A673 (cell line): ENCODE data around the gene ARL8A. TPM values are rescaled to one million over a fixed set of nuclear protein-coding genes. Genes with fewer than 3 reads are reported as not detected.

ENCODE experiments used
- BruUV-seq: library from RNA; stranded (reverse); fragments of 400-500 nt; replicated peaks from 2 replicates; lab custom pipeline; 2021; lab: Mats Ljungman, UMichigan
- CTCF ChIA-PET: fragments of 300-600 bp; sonication (Branson Sonifier 250); formaldehyde crosslinking; loops from one replicate; lab custom pipeline; 2022; ENCODE audit warnings: antibody characterized with exemption; lab: Charles Lee
- POLR2A ChIA-PET: fragments of 300-600 bp; sonication (Branson Sonifier 250); formaldehyde crosslinking; loops from one replicate; lab custom pipeline; 2022; ENCODE audit warnings: antibody characterized with exemption; ENCODE audit not compliant: low non-redundant PET; lab: Charles Lee
- DNase-seq: peaks from one replicate; pipeline ENCODE4 v3.0.0-alpha.2; 2015; ENCODE audit warnings: low spot score
- H3K27ac ChIP-seq: fragments of 200-600 bp; sonication (generic); 2 replicates; pipeline ENCODE4 v1.5.1; 2016; ENCODE audit warnings: mixed run types, low read depth, mild to moderate bottlenecking, mixed read lengths, antibody characterized with exemption, low read length; ENCODE audit not compliant: poor library complexity, severe bottlenecking
- H3K27me3 ChIP-seq: fragments of 200-600 bp; sonication (generic); replicated peaks from 2 replicates; pipeline ENCODE4 v1.6.1; 2017; ENCODE audit warnings: mixed run types, low read depth, mild to moderate bottlenecking, mixed read lengths, antibody characterized with exemption, low read length; ENCODE audit not compliant: insufficient read depth, poor library complexity
- H3K36me3 ChIP-seq: fragments of 200-600 bp; sonication (generic); 2 replicates; pipeline ENCODE4 v1.6.1; 2016; ENCODE audit warnings: mixed run types, mild to moderate bottlenecking, mixed read lengths, antibody characterized with exemption, low read length; ENCODE audit not compliant: insufficient read depth, poor library complexity, severe bottlenecking
- H3K4me1 ChIP-seq: fragments of 200-600 bp; sonication (generic); 2 replicates; pipeline ENCODE4 v1.6.1; 2017; ENCODE audit warnings: mixed run types, mild to moderate bottlenecking, mixed read lengths, antibody characterized with exemption, low read length; ENCODE audit not compliant: insufficient read depth, poor library complexity, severe bottlenecking
- H3K4me3 ChIP-seq: fragments of 200-600 bp; sonication (generic); 2 replicates; pipeline ENCODE4 v1.5.1; 2016; ENCODE audit warnings: low read depth, mixed run types, mild to moderate bottlenecking, mixed read lengths, low read length; ENCODE audit not compliant: poor library complexity, severe bottlenecking
- H3K9me3 ChIP-seq: fragments of 200-600 bp; sonication (generic); 2 replicates; pipeline ENCODE4 v1.6.1; 2016; ENCODE audit warnings: mixed run types, low read depth, mild to moderate bottlenecking, mixed read lengths, antibody characterized with exemption, low read length; ENCODE audit not compliant: poor library complexity, severe bottlenecking
- CTCF ChIP-seq: fragments of 300-800, 200-600 bp; sonication (generic); conservative IDR thresholded peaks from 2 replicates; pipeline ENCODE4 v1.5.1; 2017; ENCODE audit warnings: low read depth, mild to moderate bottlenecking, antibody characterized with exemption, low read length, moderate library complexity, mixed read lengths
- EZH2 ChIP-seq: fragments of 200-600 bp; sonication (generic); IDR thresholded peaks from 2 replicates; pipeline ENCODE4 v1.6.1; 2017; ENCODE audit warnings: borderline replicate concordance, low read depth, mild to moderate bottlenecking, mixed read lengths, antibody characterized with exemption, low read length; ENCODE audit not compliant: poor library complexity, severe bottlenecking
- intact Hi-C: fragments of 100-400 bp; cut with micrococcal nuclease; formaldehyde crosslinking; loops from one replicate; pipeline ENCODE4 v1.10.0; 2022; ENCODE audit not compliant: unreplicated experiment
- total RNA-seq: library from RNA; stranded (reverse); gene quantifications from 2 replicates; pipeline ENCODE4 v1.2.3, GENCODE V29; 2021

Gene ARL8A
- total RNA-seq, 1 experiment from 2014 or later = 41.9 TPM

- POLR2A ChIA-PET = no interaction called here
- Histone ChIP-seq H3K9me3 (no peaks in the 10 kb centered on the region), H3K27ac (no peak overlapping the region), H3K4me1 (peaks cover 4% of the 10 kb centered on the region), H3K36me3 (no peaks in the 10 kb centered on the region), H3K27me3 (no peaks in the 10 kb centered on the region), H3K4me3 (no peak overlapping the region)
- CTCF ChIA-PET = no interaction called here
- DNase-seq = no peak
- no peak for TF ChIP-seq CTCF
- TF ChIP-seq EZH2 = no peak
- no TSS peak for BruUV-seq
- intact Hi-C loops = no loop called here
Measured at GRCh38 chr1:202153284-202153683, 8.7 kb upstream of the ARL8A start.

- CTCF ChIA-PET = no interaction called here
- TF ChIP-seq CTCF = no peak
- no peak for TF ChIP-seq EZH2
- intact Hi-C loops = no loop called here
- Histone ChIP-seq H3K27me3 (no peaks in the 10 kb centered on the region), H3K9me3 (no peaks in the 10 kb centered on the region), H3K4me3 (no peak overlapping the region), H3K4me1 (peaks cover 4% of the 10 kb centered on the region), H3K27ac (no peak overlapping the region), H3K36me3 (no peaks in the 10 kb centered on the region)
- DNase-seq = no peak
- no TSS peak for BruUV-seq
- POLR2A ChIA-PET = no interaction called here
Measured at GRCh38 chr1:202152399-202152798, 7.9 kb upstream of the ARL8A start.

- H3K4me3 ChIP-seq = no peak overlapping the region
- TF ChIP-seq EZH2 (no peak), CTCF (no peak)
- no peaks in the 10 kb centered on the region for H3K27me3 ChIP-seq
- DNase-seq = no peak
- BruUV-seq = no TSS peak
- intact Hi-C loops = no loop called here
- no peaks in the 10 kb centered on the region for H3K36me3 ChIP-seq
- H3K4me1 ChIP-seq = peaks cover 4% of the 10 kb centered on the region
- ChIA-PET CTCF (interaction anchor here (0.6 kb wide), 1 partner anchor 116 kb away, joined by 3 read pairs; no protein-coding TSS in a partner anchor), POLR2A (no interaction called here)
- H3K27ac ChIP-seq = no peak overlapping the region
- no peaks in the 10 kb centered on the region for H3K9me3 ChIP-seq
Measured at GRCh38 chr1:202151045-202151444, 6.5 kb upstream of the ARL8A start.
